Naive thymus-derived CD8-positive, alpha-beta T cell (primary cell): ENCODE data around the gene MORN4. TPM values are rescaled to one million over a fixed set of nuclear protein-coding genes. Genes with fewer than 3 reads are reported as not detected.

Experiments
- ATAC-seq, 2 donors: fragments of 150-1000 bp; cut with Tn5 transposase in 1 of 2; sonication (Bioruptor Pico), chemical (Tn5 transposase) in 1 of 2; 1 replicate in 1 of 2; 2 replicates in 1 of 2; pipeline ENCODE4 v1.10.0; 2021; ENCODE audit warnings: mild to moderate bottlenecking in 2 of 2, moderate library complexity in 2 of 2
- POLR2A ChIA-PET: fragments of 350-600 bp; sonication (Branson Sonifier 250); formaldehyde crosslinking; loops from one replicate; lab custom pipeline; 2021; ENCODE audit warnings: antibody characterized with exemption; lab: Charles Lee
- DNase-seq, 10 donors: peaks; one replicate each; pipeline versions ENCODE4 v3.0.0 to v3.0.0-alpha.2; 2020 to 2022
- H3K27ac Mint-ChIP-seq, 10 donors: one replicate each; pipeline ENCODE4 v1.8.0; 2020 to 2022; ENCODE audit warnings: mild to moderate bottlenecking in 10 of 10, mixed read lengths in 10 of 10, moderate library complexity in 4 of 10, inconsistent platforms in 1 of 10
- H3K27me3 Mint-ChIP-seq, 5 donors: one replicate each; pipeline ENCODE4 v1.8.0; 2021 to 2022; ENCODE audit warnings: mixed read lengths in 5 of 5
- H3K36me3 Mint-ChIP-seq, 3 donors: one replicate each; pipeline ENCODE4 v1.8.0; 2020 to 2022; ENCODE audit warnings: mixed read lengths in 3 of 3, mild to moderate bottlenecking in 2 of 3, inconsistent platforms in 1 of 3
- H3K4me1 Mint-ChIP-seq, 4 donors: one replicate each; pipeline ENCODE4 v1.8.0; 2021 to 2022; ENCODE audit warnings: mixed read lengths in 4 of 4
- H3K4me3 Mint-ChIP-seq, 10 donors: one replicate each; pipeline ENCODE4 v1.8.0; 2020 to 2022; ENCODE audit warnings: mild to moderate bottlenecking in 10 of 10, mixed read lengths in 10 of 10, moderate library complexity in 6 of 10, inconsistent platforms in 1 of 10
- H3K9me3 Mint-ChIP-seq, 9 donors: one replicate each; pipeline ENCODE4 v1.8.0; 2020 to 2022; ENCODE audit warnings: mixed read lengths in 9 of 9, mild to moderate bottlenecking in 3 of 9, inconsistent platforms in 1 of 9, moderate library complexity in 1 of 9
- polyA plus RNA-seq, 3 donors: library from polyadenylated mRNA; unstranded; fragments of 300-500 nt; fragmentation: Illumina TruSeq; gene quantifications; one replicate each; pipeline ENCODE4 v1.2.3, GENCODE V29; 2021
- total RNA-seq, 8 experiments: library from RNA in 2 of 8; stranded (reverse) in 2 of 8; gene quantifications; one replicate each; pipeline ENCODE4 v1.2.3 and lab custom pipeline; 2021 to 2026

MORN4 gene
- total and polyA plus RNA-seq, 5 experiments from 2014 or later: 1.6 to 6.2 (median 3.1) TPM

- Mint-ChIP-seq H3K9me3 (no peaks in the 10 kb centered on the region), H3K4me1 (peaks cover 0 to 3% (median 0%) of the 10 kb centered on the region in 4 donors), H3K27ac (no peak overlapping the region), H3K36me3 (peaks cover 0 to 7% (median 2%) of the 10 kb centered on the region in 3 donors), H3K27me3 (no peaks in the 10 kb centered on the region), H3K4me3 (no peak overlapping the region)
- POLR2A ChIA-PET: no interaction called here
- no peak for ATAC-seq
- no peak for DNase-seq
These were observed 68.5 kb downstream of the MORN4 start for GRCh38 chr10:97564776-97565175.

Other genes with a start within 250 kb of the MORN4 start
- 10 to 100 TPM; 25.5 to 27.2 TPM for gene RRP12, start 232.2 kb downstream of the MORN4 start, total RNA-seq
- gene RRP12, start 232.2 kb downstream of the MORN4 start, polyA plus RNA-seq: 10 to 100 TPM in 1 of 3 donors, 1 to 10 TPM in 2; 8.0 to 17.3 (median 8.3) TPM
- 10 to 100 TPM; 69.6 to 72.4 TPM for gene PGAM1, start 207.3 kb downstream of the MORN4 start, total RNA-seq
- 100 to 1,000 TPM; 191 to 222 (median 193) TPM for gene PGAM1, start 207.3 kb downstream of the MORN4 start, polyA plus RNA-seq
- gene EXOSC1, start 187.5 kb downstream of the MORN4 start, total RNA-seq: 10 to 100 TPM; 46.9 to 50.6 TPM
- gene EXOSC1, start 187.5 kb downstream of the MORN4 start, polyA plus RNA-seq: 10 to 100 TPM; 67.4 to 87.0 (median 77.1) TPM
- 10 to 100 TPM; 28.1 to 29.3 TPM for gene ZDHHC16, start 187.3 kb downstream of the MORN4 start, total RNA-seq
- gene ZDHHC16, start 187.3 kb downstream of the MORN4 start, polyA plus RNA-seq: 10 to 100 TPM; 20.0 to 31.4 (median 25.3) TPM
- gene MMS19, start 135.1 kb downstream of the MORN4 start, total RNA-seq: 100 to 1,000 TPM; 106 to 111 TPM
- 10 to 100 TPM; 31.2 to 37.3 (median 32.4) TPM for gene MMS19, start 135.1 kb downstream of the MORN4 start, polyA plus RNA-seq
- gene UBTD1, start 134.6 kb downstream of the MORN4 start, total RNA-seq: 1 to 10 TPM; 1.6 to 2.7 TPM
- 1 to 10 TPM; 1.2 to 2.5 (median 1.3) TPM for gene UBTD1, start 134.6 kb downstream of the MORN4 start, polyA plus RNA-seq
- gene ANKRD2, start 60.7 kb downstream of the MORN4 start, total RNA-seq: not detected
- gene ANKRD2, start 60.7 kb downstream of the MORN4 start, polyA plus RNA-seq: not detected
- not detected for gene HOGA1, start 49.1 kb downstream of the MORN4 start, total RNA-seq
- not detected for gene HOGA1, start 49.1 kb downstream of the MORN4 start, polyA plus RNA-seq
- not detected for gene C10orf62, start 43.8 kb downstream of the MORN4 start, total RNA-seq
- not detected for gene C10orf62, start 43.8 kb downstream of the MORN4 start, polyA plus RNA-seq
- 1 to 10 TPM; 8.8 to 9.4 TPM for gene PI4K2A, start 7.2 kb upstream of the MORN4 start, total RNA-seq
- 1 to 10 TPM; 6.5 to 8.9 (median 8.3) TPM for gene PI4K2A, start 7.2 kb upstream of the MORN4 start, polyA plus RNA-seq
- 1 to 10 TPM; 2.9 to 3.1 TPM for gene AVPI1, start 53.7 kb upstream of the MORN4 start, total RNA-seq
- gene AVPI1, start 53.7 kb upstream of the MORN4 start, polyA plus RNA-seq: 1 to 10 TPM; 2.2 to 3.8 (median 3.2) TPM
- 1 to 10 TPM; 1.1 to 2.0 TPM for gene MARVELD1, start 80.2 kb upstream of the MORN4 start, total RNA-seq
- under 1 TPM; 0.06 to 0.30 (median 0.27) TPM for gene MARVELD1, start 80.2 kb upstream of the MORN4 start, polyA plus RNA-seq
- gene ZFYVE27, start 103.6 kb upstream of the MORN4 start, total RNA-seq: 10 to 100 TPM; 60.7 to 64.4 TPM
- 10 to 100 TPM; 29.1 to 37.9 (median 34.1) TPM for gene ZFYVE27, start 103.6 kb upstream of the MORN4 start, polyA plus RNA-seq
- gene SFRP5, start 138.5 kb upstream of the MORN4 start, total RNA-seq: 10 to 100 TPM; 13.6 to 14.4 TPM
- gene SFRP5, start 138.5 kb upstream of the MORN4 start, polyA plus RNA-seq: 10 to 100 TPM; 12.3 to 39.5 (median 20.1) TPM
- 1 to 10 TPM; 5.5 to 8.1 TPM for gene GOLGA7B, start 216.3 kb upstream of the MORN4 start, total RNA-seq
- gene GOLGA7B, start 216.3 kb upstream of the MORN4 start, polyA plus RNA-seq: under 1 TPM; 0.35 to 0.61 (median 0.44) TPM